Measurements from ENCODE around the gene AKR1C8. TPM values are rescaled to one million over a fixed set of nuclear protein-coding genes. Genes with fewer than 3 reads are reported as not detected.
"Not testable (repeated sequence)": the region's sequence is repeated elsewhere in the genome, so short reads cannot be mapped to it uniquely, and the experiment has no call there.

The AKR1C8 gene
- total and polyA plus RNA-seq, 2 donors (not counting 1 experiment from before 2014, with no cell fraction given), result not detected

DNA sequence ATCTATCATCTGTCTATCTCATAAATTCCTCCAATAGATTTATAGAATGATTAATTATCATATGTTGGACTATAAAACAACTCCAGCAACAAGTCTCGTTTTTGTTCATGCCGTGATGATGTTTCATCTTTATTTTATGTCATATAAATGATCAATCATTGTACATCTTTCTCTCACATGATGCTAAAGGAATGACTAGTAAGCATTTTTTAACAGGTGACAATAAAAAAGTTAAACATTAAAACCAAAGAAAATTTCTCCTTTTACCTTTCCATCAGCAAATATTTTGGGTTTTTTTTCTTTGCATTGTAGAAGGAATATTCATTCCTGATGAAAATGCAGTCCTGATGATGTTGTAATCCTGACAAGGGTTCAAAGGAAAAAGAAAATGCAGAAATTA lies 49.4 kb downstream of the AKR1C8 start:
- no peaks in the 10 kb centered on the region for H4K20me1 ChIP-seq (ENCODE audit: control insufficient read depth, extremely low read depth, insufficient read depth, low read length)
- H3K79me2 ChIP-seq (ENCODE audit: control insufficient read depth, insufficient read depth, low read length), result no peaks in the 10 kb centered on the region
- no peaks in the 10 kb centered on the region for H3K9me3 ChIP-seq (ENCODE audit: control insufficient read depth, insufficient read depth, low read depth, low read length)
- no peak overlapping the region for H2AFZ ChIP-seq (ENCODE audit: low read length)
- H3K4me3 ChIP-seq (replicated peaks in 1 of 4; ENCODE audit: control extremely low read depth in 1 of 4, insufficient read depth in 1 of 4, low read depth in 3 of 4, low read length in 4 of 4), result no peak overlapping the region
- H3K27ac ChIP-seq (ENCODE audit: insufficient read depth, low read length), result no peak overlapping the region
- no peaks in the 10 kb centered on the region for H3K36me3 ChIP-seq (ENCODE audit: control insufficient read depth, insufficient read depth, low read length)
- DNase-seq (ENCODE audit: low read depth in 2 of 2), result no peak
- no peak for TF ChIP-seq EZH2 (IDR thresholded peaks at IDR 0.05; ENCODE audit: low read length, missing control alignments)
- TF ChIP-seq, protein P1, sequence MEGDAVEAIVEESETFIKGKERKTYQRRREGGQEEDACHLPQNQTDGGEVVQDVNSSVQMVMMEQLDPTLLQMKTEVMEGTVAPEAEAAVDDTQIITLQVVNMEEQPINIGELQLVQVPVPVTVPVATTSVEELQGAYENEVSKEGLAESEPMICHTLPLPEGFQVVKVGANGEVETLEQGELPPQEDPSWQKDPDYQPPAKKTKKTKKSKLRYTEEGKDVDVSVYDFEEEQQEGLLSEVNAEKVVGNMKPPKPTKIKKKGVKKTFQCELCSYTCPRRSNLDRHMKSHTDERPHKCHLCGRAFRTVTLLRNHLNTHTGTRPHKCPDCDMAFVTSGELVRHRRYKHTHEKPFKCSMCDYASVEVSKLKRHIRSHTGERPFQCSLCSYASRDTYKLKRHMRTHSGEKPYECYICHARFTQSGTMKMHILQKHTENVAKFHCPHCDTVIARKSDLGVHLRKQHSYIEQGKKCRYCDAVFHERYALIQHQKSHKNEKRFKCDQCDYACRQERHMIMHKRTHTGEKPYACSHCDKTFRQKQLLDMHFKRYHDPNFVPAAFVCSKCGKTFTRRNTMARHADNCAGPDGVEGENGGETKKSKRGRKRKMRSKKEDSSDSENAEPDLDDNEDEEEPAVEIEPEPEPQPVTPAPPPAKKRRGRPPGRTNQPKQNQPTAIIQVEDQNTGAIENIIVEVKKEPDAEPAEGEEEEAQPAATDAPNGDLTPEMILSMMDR (conservative IDR thresholded peaks at IDR 0.05 in 1 of 2, IDR thresholded peaks at IDR 0.05 in 1 of 2; ENCODE audit: low read depth in 1 of 2, low read length in 2 of 2), result no peak
- no peak overlapping the region for H3K4me2 ChIP-seq (ENCODE audit: extremely low read depth, insufficient read depth, low read length)
- H3K9ac ChIP-seq (ENCODE audit: insufficient read depth, low read length), result no peak overlapping the region
- H3K27me3 ChIP-seq (ENCODE audit: control insufficient read depth, insufficient read depth, low read length), result no peaks in the 10 kb centered on the region
- no peaks in the 10 kb centered on the region for H3K4me1 ChIP-seq (ENCODE audit: control insufficient read depth, extremely low read depth, insufficient read depth, low read length)

DNA sequence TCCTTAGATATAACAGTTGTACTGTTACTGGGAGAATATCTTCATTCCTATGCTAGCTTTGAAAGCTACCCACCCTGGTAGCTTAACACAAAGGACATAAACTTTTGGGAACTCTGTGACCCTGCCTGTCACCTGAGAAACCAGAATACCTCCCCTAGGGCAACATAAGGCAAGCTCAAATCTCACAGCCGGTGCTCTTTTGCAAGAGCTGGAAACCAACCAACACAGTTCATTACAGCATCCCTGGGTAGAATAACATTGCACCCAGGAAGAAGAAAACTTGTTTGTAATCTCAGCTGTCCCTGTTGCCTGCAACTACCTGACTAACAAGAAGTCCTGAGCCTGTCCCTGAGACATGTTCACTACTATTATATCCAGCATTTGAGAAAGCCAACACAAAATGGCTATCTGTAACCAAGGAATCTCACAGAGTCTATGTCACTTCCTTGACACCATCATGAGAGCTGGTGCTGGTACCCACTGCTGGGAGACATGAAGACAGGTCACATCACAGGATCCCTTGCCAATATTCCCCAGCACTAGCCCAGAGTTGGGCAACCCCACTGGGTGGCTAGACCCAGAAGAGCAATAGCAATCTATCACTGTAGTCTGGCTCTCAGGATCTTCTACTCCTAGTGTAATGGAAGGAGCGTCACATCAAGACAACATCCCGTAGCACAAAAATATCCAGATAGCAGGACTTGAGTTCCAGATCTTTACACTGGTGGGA lies 59.5 kb downstream of the AKR1C8 start:
- no peaks in the 10 kb centered on the region for H3K36me3 ChIP-seq (ENCODE audit: control insufficient read depth, insufficient read depth, low read length)
- no peaks in the 10 kb centered on the region for H3K27me3 ChIP-seq (ENCODE audit: control insufficient read depth, insufficient read depth, low read length)
- H3K4me3 ChIP-seq (replicated peaks in 1 of 4; ENCODE audit: control extremely low read depth in 1 of 4, insufficient read depth in 1 of 4, low read depth in 3 of 4, low read length in 4 of 4), result no peak overlapping the region
- H3K9ac ChIP-seq (ENCODE audit: insufficient read depth, low read length), result no peak overlapping the region
- no peaks in the 10 kb centered on the region for H3K79me2 ChIP-seq (ENCODE audit: control insufficient read depth, insufficient read depth, low read length)
- H3K9me3 ChIP-seq (ENCODE audit: control insufficient read depth, insufficient read depth, low read depth, low read length), result no peaks in the 10 kb centered on the region
- DNase-seq (ENCODE audit: low read depth in 2 of 2), result no peak
- H4K20me1 ChIP-seq (ENCODE audit: control insufficient read depth, extremely low read depth, insufficient read depth, low read length), result no peaks in the 10 kb centered on the region
- no peak overlapping the region for H2AFZ ChIP-seq (ENCODE audit: low read length)
- no peaks in the 10 kb centered on the region for H3K4me1 ChIP-seq (ENCODE audit: control insufficient read depth, extremely low read depth, insufficient read depth, low read length)
- TF ChIP-seq EZH2 (IDR thresholded peaks at IDR 0.05; ENCODE audit: low read length, missing control alignments), result no peak
- TF ChIP-seq, protein P1 (conservative IDR thresholded peaks at IDR 0.05 in 1 of 2, IDR thresholded peaks at IDR 0.05 in 1 of 2; ENCODE audit: low read depth in 1 of 2, low read length in 2 of 2), result no peak
- H3K4me2 ChIP-seq (ENCODE audit: extremely low read depth, insufficient read depth, low read length), result no peak overlapping the region
- no peak overlapping the region for H3K27ac ChIP-seq (ENCODE audit: insufficient read depth, low read length)

DNA sequence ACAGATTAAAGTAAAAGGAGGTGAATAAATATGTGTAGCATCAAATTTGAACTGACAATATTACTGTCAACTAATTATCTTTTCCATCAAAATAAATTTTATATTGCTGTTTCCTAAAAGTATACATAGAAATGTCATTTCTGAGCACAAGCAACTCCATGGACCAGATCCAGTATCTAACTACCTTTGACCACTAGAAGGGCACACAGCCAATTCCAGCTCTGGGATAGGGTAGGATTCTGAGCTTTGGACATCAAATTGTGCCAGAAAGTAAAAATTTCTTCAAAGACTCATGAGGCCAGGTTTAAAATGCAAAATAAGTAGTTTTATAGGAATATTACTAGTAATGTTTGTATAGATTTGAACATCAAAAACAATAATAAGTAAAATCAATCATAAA lies 61.1 kb downstream of the AKR1C8 start:
- no peak for DNase-seq (ENCODE audit: low read depth in 2 of 2)
- Histone ChIP-seq H3K79me2 (ENCODE audit: control insufficient read depth, insufficient read depth, low read length) (no peaks in the 10 kb centered on the region), H3K27me3 (ENCODE audit: control insufficient read depth, insufficient read depth, low read length) (no peaks in the 10 kb centered on the region), H3K4me2 (ENCODE audit: extremely low read depth, insufficient read depth, low read length) (no peak overlapping the region), H3K36me3 (ENCODE audit: control insufficient read depth, insufficient read depth, low read length) (no peaks in the 10 kb centered on the region), H4K20me1 (ENCODE audit: control insufficient read depth, extremely low read depth, insufficient read depth, low read length) (no peaks in the 10 kb centered on the region), H2AFZ (ENCODE audit: low read length) (no peak overlapping the region), H3K9ac (ENCODE audit: insufficient read depth, low read length) (no peak overlapping the region), H3K4me3 (replicated peaks in 1 of 4; ENCODE audit: control extremely low read depth in 1 of 4, insufficient read depth in 1 of 4, low read depth in 3 of 4, low read length in 4 of 4) (no peak overlapping the region), H3K9me3 (ENCODE audit: control insufficient read depth, insufficient read depth, low read depth, low read length) (no peaks in the 10 kb centered on the region), H3K27ac (ENCODE audit: insufficient read depth, low read length) (no peak overlapping the region), H3K4me1 (ENCODE audit: control insufficient read depth, extremely low read depth, insufficient read depth, low read length) (no peaks in the 10 kb centered on the region)
- TF ChIP-seq, protein P1 (conservative IDR thresholded peaks at IDR 0.05 in 1 of 2, IDR thresholded peaks at IDR 0.05 in 1 of 2; ENCODE audit: low read depth in 1 of 2, low read length in 2 of 2), result no peak
- no peak for TF ChIP-seq EZH2 (IDR thresholded peaks at IDR 0.05; ENCODE audit: low read length, missing control alignments)

DNA sequence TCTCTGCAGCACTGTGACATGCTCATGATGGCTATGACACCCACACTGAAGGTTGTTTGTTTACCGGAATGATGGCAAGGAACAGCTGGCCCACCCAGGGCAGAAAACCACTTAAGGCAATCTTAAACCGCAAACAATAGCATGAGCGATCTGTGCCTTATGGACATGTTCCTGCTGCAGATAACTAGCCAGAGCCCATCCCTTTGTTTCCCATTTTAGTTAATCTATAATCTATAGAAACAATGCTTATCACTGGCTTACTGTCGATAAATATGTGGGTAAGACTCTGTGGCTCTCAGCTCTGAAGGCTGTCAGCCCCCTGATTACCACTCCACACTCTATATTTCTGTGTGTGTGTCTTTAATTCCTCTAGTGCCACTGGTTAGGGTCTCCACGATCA lies 65.0 kb downstream of the AKR1C8 start:
- H3K9ac ChIP-seq (ENCODE audit: insufficient read depth, low read length); H3K27me3 ChIP-seq (ENCODE audit: control insufficient read depth, insufficient read depth, low read length); H3K27ac ChIP-seq (ENCODE audit: insufficient read depth, low read length); H3K36me3 ChIP-seq (ENCODE audit: control insufficient read depth, insufficient read depth, low read length); H2AFZ ChIP-seq (ENCODE audit: low read length); H3K4me1 ChIP-seq (ENCODE audit: control insufficient read depth, extremely low read depth, insufficient read depth, low read length); H3K79me2 ChIP-seq (ENCODE audit: control insufficient read depth, insufficient read depth, low read length); H3K4me2 ChIP-seq (ENCODE audit: extremely low read depth, insufficient read depth, low read length); DNase-seq (ENCODE audit: low read depth in 2 of 2); H4K20me1 ChIP-seq (ENCODE audit: control insufficient read depth, extremely low read depth, insufficient read depth, low read length); H3K9me3 ChIP-seq (ENCODE audit: control insufficient read depth, insufficient read depth, low read depth, low read length); H3K4me3 ChIP-seq (replicated peaks in 1 of 4; ENCODE audit: control extremely low read depth in 1 of 4, insufficient read depth in 1 of 4, low read depth in 3 of 4, low read length in 4 of 4): not testable (repeated sequence)

Measured in fibroblast of lung (primary cell).